A549 (cell line): Measurements from ENCODE around the gene GCKR. TPM values are rescaled to one million over a fixed set of nuclear protein-coding genes. Genes with fewer than 3 reads are reported as not detected.

Source experiments
- ATAC-seq, 2 experiments: fragments of 200-7000 bp in 1 of 2; fragments of >200 bp in 1 of 2; cut with Nextera tagmentation in 1 of 2; cut with Tn5 transposase in 1 of 2; 3 replicates each; pipeline versions ENCODE4 v1.8.0 to v1.9.1; 2018 to 2020; ENCODE audit warnings: mild to moderate bottlenecking in 1 of 2, moderate library complexity in 1 of 2
- CTCF ChIA-PET: fragments of 300-600 bp; sonication (Branson Sonifier 250); formaldehyde crosslinking; extraction: SDS; loops from one replicate; lab custom pipeline; 2021; ENCODE audit warnings: antibody characterized with exemption, inconsistent platforms; lab: Yijun Ruan, JAX
- POLR2A ChIA-PET: fragments of 350-600 bp; formaldehyde crosslinking; extraction: SDS; loops from one replicate; lab custom pipeline; 2021; ENCODE audit warnings: antibody characterized with exemption, inconsistent platforms; lab: Yijun Ruan, JAX
- DNase-seq, 2 experiments: peaks; one replicate each; pipeline versions ENCODE4 v3.0.0 to v3.0.0-alpha.2; 2011 to 2016; ENCODE audit warnings: low read depth in 1 of 2, low spot score in 1 of 2
- FAIRE-seq: peaks from 2 replicates; lab custom pipeline; 2011; peaks lifted over from hg19 to GRCh38; lab: Jason Lieb, UNC
- H3K27ac ChIP-seq, 2 experiments: fragments of >200 bp; sonication (Bioruptor Twin); formaldehyde crosslinking; 3 replicates each; pipeline ENCODE4 v1.5.1; 2016 to 2017
- H3K4me1 ChIP-seq: fragments of >200 bp; sonication (Bioruptor Twin); formaldehyde crosslinking; 3 replicates; pipeline ENCODE4 v1.6.1; 2016
- H3K4me2 ChIP-seq: fragments of >200 bp; sonication (Bioruptor Twin); formaldehyde crosslinking; 3 replicates; pipeline ENCODE4 v1.6.1; 2016
- H3K4me3 ChIP-seq: fragments of >200 bp; sonication (Bioruptor Twin); formaldehyde crosslinking; 3 replicates; pipeline ENCODE4 v1.5.1; 2016
- H3K9me3 ChIP-seq: fragments of >200 bp; sonication (Bioruptor Twin); formaldehyde crosslinking; 3 replicates; pipeline ENCODE4 v1.6.1; 2016
- BHLHE40 ChIP-seq: IDR thresholded peaks from 2 replicates; pipeline ENCODE4 v1.6.1; 2012; ENCODE audit warnings: low read depth, low read length, inconsistent platforms
- ESRRA ChIP-seq: fragments of 150-350 bp; IDR thresholded peaks from 2 replicates; pipeline ENCODE4 v1.6.1; 2014; ENCODE audit warnings: mild to moderate bottlenecking, low read length, borderline replicate concordance
- FOSB ChIP-seq: fragments of 250-450 bp; sonication (Bioruptor Pico); IDR thresholded peaks from 2 replicates; pipeline ENCODE4 v1.5.0; 2020; ENCODE audit warnings: mild to moderate bottlenecking, moderate library complexity
- HEYL ChIP-seq: fragments of 250-450 bp; sonication (Bioruptor Pico); IDR thresholded peaks from 2 replicates; pipeline ENCODE4 v1.8.0; 2021; ENCODE audit warnings: mild to moderate bottlenecking, moderate library complexity
- HOXB13 ChIP-seq: fragments of 250-450 bp; sonication (Bioruptor Pico); IDR thresholded peaks from 2 replicates; pipeline ENCODE4 v1.5.0; 2020; ENCODE audit warnings: low read depth, mild to moderate bottlenecking, moderate library complexity
- KDM1A ChIP-seq: fragments of 200-600 bp; sonication (generic); IDR thresholded peaks from 2 replicates; pipeline ENCODE4 v1.6.1; 2016; ENCODE audit warnings: low read depth, mild to moderate bottlenecking
- MAFK ChIP-seq: fragments of 450-650 bp; IDR thresholded peaks from 2 replicates; pipeline ENCODE4 v1.6.1; 2014; ENCODE audit not compliant: partially characterized antibody
- MYC ChIP-seq: IDR thresholded peaks from 2 replicates; pipeline ENCODE4 v1.6.1; 2012; ENCODE audit warnings: mild to moderate bottlenecking, inconsistent platforms, low read length, improper control_type of control experiment, borderline replicate concordance
- NFE2L2 ChIP-seq: fragments of 150-350 bp; conservative IDR thresholded peaks from 2 replicates; pipeline ENCODE4 v1.6.1; 2014; ENCODE audit warnings: low read length
- RARB ChIP-seq: fragments of 250-450 bp; sonication (Bioruptor Pico); IDR thresholded peaks from 2 replicates; pipeline ENCODE4 v1.8.0; 2021; ENCODE audit warnings: mild to moderate bottlenecking, moderate library complexity
- SMC3 ChIP-seq: fragments of >200 bp; sonication (Bioruptor Twin); formaldehyde crosslinking; IDR thresholded peaks from 3 replicates; pipeline ENCODE4 v1.6.1; 2018; ENCODE audit warnings: inconsistent platforms
- SREBF2 ChIP-seq: fragments of 450-650 bp; IDR thresholded peaks from 2 replicates; pipeline ENCODE4 v1.6.1; 2014; ENCODE audit warnings: mild to moderate bottlenecking, moderate library complexity
- TFCP2L1 ChIP-seq: fragments of 250-450 bp; sonication (Bioruptor Pico); IDR thresholded peaks from 2 replicates; pipeline ENCODE4 v1.5.0; 2021; ENCODE audit warnings: mild to moderate bottlenecking
- ZFP36 ChIP-seq: fragments of 450-650 bp; IDR thresholded peaks from 2 replicates; pipeline ENCODE4 v1.6.1; 2014; ENCODE audit warnings: borderline replicate concordance; ENCODE audit not compliant: partially characterized antibody
- ZNF302 ChIP-seq: fragments of 250-450 bp; sonication (Bioruptor Pico); IDR thresholded peaks from 2 replicates; pipeline ENCODE4 v1.9.0; 2021; ENCODE audit warnings: inconsistent platforms, mild to moderate bottlenecking, moderate library complexity
- WGBS: methylation state at CpG from one replicate; pipeline ENCODE4 v1.1.6; 2017; ENCODE audit errors: missing lambda C conversion rate; 5-methylcytosine and 5-hydroxymethylcytosine counted together
- polyA plus RNA-seq, 4 experiments: library from polyadenylated mRNA; depleted of rRNA in 3 of 4; stranded (reverse); fragments of >200 nt; fragmentation: RNase III in 1 of 4; extraction: RNeasy Plus Mini Kit Qiagen cat#74134 plus additional on column Dnase treatment in 1 of 4; gene quantifications; 2 replicates in 3 of 4; 3 replicates in 1 of 4; pipeline ENCODE4 v1.2.3, GENCODE V29; 2011 to 2017
- TF ChIP-seq, protein P1 (sequence below): fragments of 250-450 bp; sonication (Bioruptor Pico); IDR thresholded peaks from 2 replicates; pipeline ENCODE4 v1.5.0; 2020; ENCODE audit warnings: low read depth, mild to moderate bottlenecking, moderate library complexity
- TF ChIP-seq, protein P2 (sequence below): IDR thresholded peaks from 2 replicates; pipeline ENCODE4 v1.6.1; 2012
- TF ChIP-seq, protein P3 (sequence below): fragments of >200 bp; sonication (Bioruptor Twin); formaldehyde crosslinking; IDR thresholded peaks from 3 replicates; pipeline ENCODE4 v1.5.1; 2016

GCKR gene
- polyA plus RNA-seq, 2 of the 4 experiments (the other 2 are of a cell fraction) = 0.10 to 0.48 TPM

DNA sequence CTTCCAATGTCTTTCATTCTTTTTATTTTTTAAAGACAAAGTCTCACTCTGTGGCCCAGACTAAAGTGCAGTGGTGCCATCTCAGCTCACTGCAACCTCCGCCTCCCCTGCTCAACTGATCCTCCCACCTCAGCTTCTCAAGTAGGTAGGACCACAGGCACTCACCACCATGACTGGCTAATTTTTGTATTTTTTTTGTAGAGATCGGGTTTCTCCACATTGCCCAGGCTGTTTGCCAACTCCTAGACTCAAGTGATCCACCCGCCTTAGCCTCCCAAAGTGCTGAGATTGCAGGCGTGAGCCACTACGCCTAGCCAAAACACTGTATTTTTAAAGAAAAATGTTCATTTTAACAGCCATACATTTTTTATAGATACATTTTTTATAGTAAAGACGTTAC is 12.7 kb downstream of the GCKR start:
- H3K27ac ChIP-seq = no peak overlapping the region
- H3K4me3 ChIP-seq = no peak overlapping the region
- 55% methylated on average over 6 of the region's 6 CpGs for WGBS
- no peaks in the 10 kb centered on the region for H3K9me3 ChIP-seq
- ATAC-seq (peak in 1 of 2 experiments; percentile 25; a peak in 1 of 6 replicates), DNase-seq (no peak), FAIRE-seq (no peak)
- no peaks in the 10 kb centered on the region for H3K4me1 ChIP-seq
- POLR2A ChIA-PET = interaction anchor here (0.6 kb wide), 1 partner anchor 18 kb away, joined by 4 read pairs; no protein-coding TSS in a partner anchor
- CTCF ChIA-PET = no interaction called here
- TF ChIP-seq RARB (CRISPR knock-in tag) = no peak
- peak; percentile 56; the same call in 1 of the 2 replicates for TF ChIP-seq NFE2L2
- TF ChIP-seq, all 56 proteins: peak for 1
- no peak overlapping the region for H3K4me2 ChIP-seq

DNA sequence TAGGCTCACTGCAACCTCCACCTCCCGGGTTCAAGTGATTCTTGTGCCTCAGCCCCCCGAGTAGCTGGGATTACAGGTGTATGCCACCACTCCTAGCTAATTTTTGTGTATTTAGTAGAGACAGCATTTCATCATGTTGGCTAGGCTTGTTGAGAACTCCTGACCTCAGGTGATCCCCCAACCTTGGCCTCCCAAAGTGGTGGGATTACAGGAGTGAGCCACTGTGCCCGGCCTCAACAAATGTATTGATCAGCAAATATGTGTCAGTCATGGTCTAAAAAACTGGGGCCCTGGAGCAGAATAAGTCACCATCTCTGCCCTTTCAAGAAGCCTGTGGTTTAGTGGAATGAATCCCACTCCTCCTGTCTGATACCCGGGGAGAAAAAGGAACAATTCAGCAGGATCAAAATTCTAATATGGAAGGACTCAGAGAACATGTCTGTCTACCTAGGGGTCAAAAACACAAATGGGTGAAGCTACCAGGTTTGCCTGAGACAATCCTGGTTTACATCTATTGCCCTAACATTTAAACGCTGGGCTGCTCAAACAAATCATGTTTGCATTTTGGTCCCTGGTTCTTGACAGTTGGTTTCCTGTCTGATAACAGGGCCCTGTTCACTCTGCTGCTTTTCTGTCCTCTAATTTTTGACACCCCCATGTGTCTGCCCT is 21.6 kb downstream of the GCKR start:
- no peaks in the 10 kb centered on the region for H3K4me1 ChIP-seq
- TF ChIP-seq, protein P1, sequence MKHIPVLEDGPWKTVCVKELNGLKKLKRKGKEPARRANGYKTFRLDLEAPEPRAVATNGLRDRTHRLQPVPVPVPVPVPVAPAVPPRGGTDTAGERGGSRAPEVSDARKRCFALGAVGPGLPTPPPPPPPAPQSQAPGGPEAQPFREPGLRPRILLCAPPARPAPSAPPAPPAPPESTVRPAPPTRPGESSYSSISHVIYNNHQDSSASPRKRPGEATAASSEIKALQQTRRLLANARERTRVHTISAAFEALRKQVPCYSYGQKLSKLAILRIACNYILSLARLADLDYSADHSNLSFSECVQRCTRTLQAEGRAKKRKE = no peak
- TF ChIP-seq TFCP2L1 (no peak), FOSB (no peak), ZNF302 (CRISPR knock-in tag) (no peak), HEYL (CRISPR knock-in tag) (no peak), SMC3 (no peak), ESRRA (no peak), SREBF2 (no peak)
- DNase-seq (no peak), ATAC-seq (no peak), FAIRE-seq (no peak)
- POLR2A ChIA-PET = no interaction called here
- no peak overlapping the region for H3K4me2 ChIP-seq
- no peaks in the 10 kb centered on the region for H3K9me3 ChIP-seq
- no peak overlapping the region for H3K4me3 ChIP-seq
- no peak overlapping the region for H3K27ac ChIP-seq
- CTCF ChIA-PET = interaction anchor here (0.6 kb wide), 1 partner anchor 22 kb away, joined by 3 read pairs; no protein-coding TSS in a partner anchor
- WGBS = 29% methylated on average over 5 of the region's 5 CpGs

DNA sequence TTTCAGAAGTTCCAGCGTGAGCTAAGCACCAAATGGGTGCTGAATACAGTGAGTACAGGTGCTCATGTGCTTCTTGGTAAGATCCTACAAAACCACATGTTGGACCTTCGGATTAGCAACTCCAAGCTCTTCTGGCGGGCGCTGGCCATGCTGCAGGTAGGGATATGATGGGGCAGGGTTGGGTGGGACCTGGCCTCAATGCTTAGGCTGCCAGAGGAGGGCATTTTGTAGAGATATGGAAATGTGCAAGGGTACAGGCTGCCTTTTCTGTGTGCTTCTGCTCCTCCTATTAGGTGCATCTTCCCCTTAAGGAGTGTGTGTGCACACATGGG is 22.1 kb downstream of the GCKR start:
- POLR2A ChIA-PET = no interaction called here
- WGBS = 67% methylated on average over 4 of the region's 4 CpGs
- FAIRE-seq = no peak

More for the DNA sequence above, 22.1 kb downstream of the GCKR start:
- TF ChIP-seq RARB (CRISPR knock-in tag) = no peak
- TF ChIP-seq, protein P2, sequence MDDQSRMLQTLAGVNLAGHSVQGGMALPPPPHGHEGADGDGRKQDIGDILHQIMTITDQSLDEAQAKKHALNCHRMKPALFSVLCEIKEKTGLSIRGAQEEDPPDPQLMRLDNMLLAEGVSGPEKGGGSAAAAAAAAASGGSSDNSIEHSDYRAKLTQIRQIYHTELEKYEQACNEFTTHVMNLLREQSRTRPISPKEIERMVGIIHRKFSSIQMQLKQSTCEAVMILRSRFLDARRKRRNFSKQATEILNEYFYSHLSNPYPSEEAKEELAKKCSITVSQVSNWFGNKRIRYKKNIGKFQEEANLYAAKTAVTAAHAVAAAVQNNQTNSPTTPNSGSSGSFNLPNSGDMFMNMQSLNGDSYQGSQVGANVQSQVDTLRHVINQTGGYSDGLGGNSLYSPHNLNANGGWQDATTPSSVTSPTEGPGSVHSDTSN = no peak
- TF ChIP-seq MAFK = no peak
- TF ChIP-seq ZFP36 = no peak
- TF ChIP-seq, protein P3, sequence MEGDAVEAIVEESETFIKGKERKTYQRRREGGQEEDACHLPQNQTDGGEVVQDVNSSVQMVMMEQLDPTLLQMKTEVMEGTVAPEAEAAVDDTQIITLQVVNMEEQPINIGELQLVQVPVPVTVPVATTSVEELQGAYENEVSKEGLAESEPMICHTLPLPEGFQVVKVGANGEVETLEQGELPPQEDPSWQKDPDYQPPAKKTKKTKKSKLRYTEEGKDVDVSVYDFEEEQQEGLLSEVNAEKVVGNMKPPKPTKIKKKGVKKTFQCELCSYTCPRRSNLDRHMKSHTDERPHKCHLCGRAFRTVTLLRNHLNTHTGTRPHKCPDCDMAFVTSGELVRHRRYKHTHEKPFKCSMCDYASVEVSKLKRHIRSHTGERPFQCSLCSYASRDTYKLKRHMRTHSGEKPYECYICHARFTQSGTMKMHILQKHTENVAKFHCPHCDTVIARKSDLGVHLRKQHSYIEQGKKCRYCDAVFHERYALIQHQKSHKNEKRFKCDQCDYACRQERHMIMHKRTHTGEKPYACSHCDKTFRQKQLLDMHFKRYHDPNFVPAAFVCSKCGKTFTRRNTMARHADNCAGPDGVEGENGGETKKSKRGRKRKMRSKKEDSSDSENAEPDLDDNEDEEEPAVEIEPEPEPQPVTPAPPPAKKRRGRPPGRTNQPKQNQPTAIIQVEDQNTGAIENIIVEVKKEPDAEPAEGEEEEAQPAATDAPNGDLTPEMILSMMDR = no peak
- no peak for TF ChIP-seq BHLHE40
- TF ChIP-seq HOXB13 (CRISPR knock-in tag) = no peak
- TF ChIP-seq KDM1A = no peak
- TF ChIP-seq MYC = no peak
- no peak for DNase-seq
- H3K9me3 ChIP-seq = no peaks in the 10 kb centered on the region
- H3K4me2 ChIP-seq = no peak overlapping the region
- H3K27ac ChIP-seq = no peak overlapping the region
- H3K4me3 ChIP-seq = no peak overlapping the region
- no peak for ATAC-seq
- H3K4me1 ChIP-seq = no peaks in the 10 kb centered on the region
- CTCF ChIA-PET = interaction anchor here (0.6 kb wide), 1 partner anchor 23 kb away, joined by 3 read pairs; no protein-coding TSS in a partner anchor
